ENCODE data around the gene DPPA5. TPM values are rescaled to one million over a fixed set of nuclear protein-coding genes. Genes with fewer than 3 reads are reported as not detected.

The DPPA5 gene
- total and polyA plus RNA-seq, 2 of the 13 experiments (the other 11 are each of a cell fraction or from before 2014, with no cell fraction given), result not detected

- no peaks in the 10 kb centered on the region for H3K27me3 ChIP-seq (ENCODE audit: control insufficient read depth in 1 of 2, insufficient read depth in 2 of 2, low read length in 2 of 2)
- H2AFZ ChIP-seq (ENCODE audit: low read length), result no peak overlapping the region
- no peak for DNase-seq (ENCODE audit: low spot score)
- FAIRE-seq, result no peak
- in situ Hi-C loops (cut with HindIII; ENCODE audit: extremely low pct_ligation_motif_present, low pct_unique_long_range_greater_than_20kb), result no loop called here
- POLR2A ChIA-PET, result no interaction called here
- 19% methylated on average over 3 of the region's 3 CpGs for WGBS (ENCODE audit: low lambda C conversion rate)
- ATAC-seq, result no peak
- H3K79me2 ChIP-seq (ENCODE audit: insufficient read depth, low read length), result no peaks in the 10 kb centered on the region
- H3K4me1 ChIP-seq (ENCODE audit: insufficient read depth, low read length), result peaks cover 6% of the 10 kb centered on the region
- no peak overlapping the region for H3K4me3 ChIP-seq (replicated peaks in 1 of 3; ENCODE audit: insufficient read depth in 1 of 3, low read depth in 2 of 3, low read length in 3 of 3)
- no peaks in the 10 kb centered on the region for H4K20me1 ChIP-seq (ENCODE audit: insufficient read depth, low read length)
- H3K9ac ChIP-seq (ENCODE audit: insufficient read depth, low read depth, low read length), result no peak overlapping the region
- no peaks in the 10 kb centered on the region for H3K36me3 ChIP-seq (replicated peaks in 1 of 2; ENCODE audit: control insufficient read depth in 1 of 2, insufficient read depth in 2 of 2, low read length in 2 of 2)
- H3K27ac ChIP-seq (ENCODE audit: extremely low read length, insufficient read depth, low read length), result no peak overlapping the region
- intact Hi-C loops (cut with micrococcal nuclease; ENCODE audit: unreplicated experiment), result no loop called here
- no peak for TF ChIP-seq POLR2AphosphoS2 (IDR thresholded peaks at IDR 0.05; ENCODE audit: low read depth, low read length)
- TF ChIP-seq ZNF83 (CRISPR knock-in tag; IDR thresholded peaks at IDR 0.05; ENCODE audit: borderline replicate concordance), result no peak
- no peak for TF ChIP-seq ARID4A (CRISPR knock-in tag; IDR thresholded peaks at IDR 0.05; ENCODE audit: borderline replicate concordance)
- no peak for TF ChIP-seq MAX (IDR thresholded peaks at IDR 0.05)
- no peak for TF ChIP-seq NR2F6 (IDR thresholded peaks at IDR 0.05)
- no peak for TF ChIP-seq NR2F6 (CRISPR knock-in tag; IDR thresholded peaks at IDR 0.05)
- no peak for TF ChIP-seq ZNF543 (CRISPR knock-in tag; IDR thresholded peaks at IDR 0.05)
- H3K4me2 ChIP-seq (ENCODE audit: low read depth, low read length), result no peak overlapping the region
- 0 out of 2 replicates have a peak, but pooled peaks cover 3% of the 10 kb centered on the region for H3K9me3 ChIP-seq (ENCODE audit: low read length)
- CTCF ChIA-PET (ENCODE audit: low intra/inter-chr PET ratio, low total read pairs), result no interaction called here
- BruUV-seq (replicated peaks), result no TSS peak
These were observed 23.1 kb upstream of the DPPA5 start for GRCh38 chr6:73377225-73377624.

Measured in HepG2 (cell line).